Motor neuron (in vitro differentiated cells): ENCODE measurements around the gene SYNPR. TPM values are rescaled to one million over a fixed set of nuclear protein-coding genes. Genes with fewer than 3 reads are reported as not detected.
A peak's percentile ranks its signal among the peaks of the same experiment; 100 is the strongest.

Experiments
- ATAC-seq, 8 experiments: fragments of 200-7000 bp; cut with Tn5 transposase; replicated peaks in 6 of 8; 2 replicates each; pipeline ENCODE4 v1.8.0; 2021; ENCODE audit warnings: mild to moderate bottlenecking in 8 of 8, moderate library complexity in 8 of 8
- H3K27ac ChIP-seq, 2 donors: fragments of 250-450 bp; sonication (Bioruptor Pico); 2 replicates each; pipeline ENCODE4 v1.9.0; 2021; ENCODE audit warnings: antibody characterized with exemption in 2 of 2, mild to moderate bottlenecking in 2 of 2, moderate library complexity in 1 of 2
- H3K4me1 ChIP-seq, 2 donors: fragments of 250-450 bp; sonication (Bioruptor Pico); replicated peaks in 1 of 2; 2 replicates each; pipeline ENCODE4 v1.6.1; 2021; ENCODE audit warnings: antibody characterized with exemption in 2 of 2, mild to moderate bottlenecking in 2 of 2, moderate library complexity in 1 of 2
- H3K4me3 ChIP-seq, 5 donors: fragments of 250-450 bp; sonication (Bioruptor Pico); 2 replicates each; pipeline ENCODE4 v1.9.0; 2021; ENCODE audit warnings: antibody characterized with exemption in 5 of 5, mild to moderate bottlenecking in 5 of 5, moderate library complexity in 4 of 5
- WGBS, 10 experiments: fragments of 450-650 bp; shearing (Covaris generic); methylation state at CpG; one replicate each; pipeline ENCODE4 v1.0.0; 2022; 5-methylcytosine and 5-hydroxymethylcytosine counted together
- in situ Hi-C, 9 experiments: fragments of 400-800 bp; cut with MboI; loops; one replicate each; pipeline ENCODE4 v1.15.0; 2021; ENCODE audit warnings: low sequenced_read_pairs in 9 of 9, low pct_unique_long_range_greater_than_20kb in 2 of 9; ENCODE audit not compliant: unreplicated experiment in 9 of 9
- total RNA-seq, 8 experiments: library from RNA; unstranded; fragments of 300-600 nt; gene quantifications; 2 replicates each; pipeline versions ENCODE4 v1.2.3 to v1.2.4, GENCODE V29; 2022

SYNPR gene
- total RNA-seq, 8 experiments from 2014 or later = 0.18 to 6.3 (median 1.9) TPM

- Histone ChIP-seq H3K27ac (no peak overlapping the region), H3K4me3 (no peak overlapping the region), H3K4me1 (peaks cover 10 to 11% of the 10 kb centered on the region in 2 donors)
- in situ Hi-C loops = no loop called here
- ATAC-seq = peak in 1 of 8 experiments; percentile 4
- WGBS, 10 experiments = 25 to 60% (median 52%) methylated on average over 1 to 2 of the region's 2 CpGs; no CpG with 5 or more reads in 4 of the 10 experiments
These were observed 46.5 kb downstream of the SYNPR start for GRCh38 chr3:63324621-63325020.

- Histone ChIP-seq H3K4me3 (no peak overlapping the region), H3K27ac (no peak overlapping the region), H3K4me1 (peaks cover 10 to 11% of the 10 kb centered on the region in 2 donors)
- in situ Hi-C loops = no loop called here
- ATAC-seq = no peak
- 14 to 100% (median 94%) methylated on average over 1 to 2 of the region's 2 CpGs; no CpG with 5 or more reads in 4 of the 10 experiments for WGBS, 10 experiments
These were observed 47.3 kb downstream of the SYNPR start for GRCh38 chr3:63325386-63325785.

- peaks cover 10 to 11% of the 10 kb centered on the region in 2 donors for H3K4me1 ChIP-seq
- in situ Hi-C loops = no loop called here
- H3K4me3 ChIP-seq = no peak overlapping the region
- peak; percentile 95 to 99 (median 98) for ATAC-seq
- no peak overlapping the region for H3K27ac ChIP-seq
These were observed 50.3 kb downstream of the SYNPR start for GRCh38 chr3:63328365-63328764.

GRCh38 chr3:63331520-63331919 is 53.4 kb downstream of the SYNPR start:
- in situ Hi-C loops = no loop called here
- no peak for ATAC-seq
- 70 to 100% (median 94%) methylated on average over 1 to 3 of the region's 3 CpGs; no CpG with 5 or more reads in 2 of the 10 experiments for WGBS, 10 experiments
- Histone ChIP-seq H3K4me1 (peaks cover 10 to 11% of the 10 kb centered on the region in 2 donors), H3K4me3 (no peak overlapping the region), H3K27ac (no peak overlapping the region)

- in situ Hi-C loops = no loop called here
These were observed 55.7 kb downstream of the SYNPR start for GRCh38 chr3:63333815-63334214.

GRCh38 chr3:63338351-63338750 is 60.2 kb downstream of the SYNPR start:
- Histone ChIP-seq H3K27ac (no peak overlapping the region), H3K4me1 (peaks cover 2 to 6% of the 10 kb centered on the region in 2 donors), H3K4me3 (no peak overlapping the region)
- 20 to 100% (median 90%) methylated on average over 1 to 2 of the region's 2 CpGs; no CpG with 5 or more reads in 1 of the 10 experiments for WGBS, 10 experiments
- ATAC-seq = no peak
- in situ Hi-C loops = no loop called here

More at GRCh38 chr3:63333815-63334214, 55.7 kb downstream of the SYNPR start:
- Histone ChIP-seq H3K4me3 (no peak overlapping the region), H3K27ac (no peak overlapping the region), H3K4me1 (peaks cover under 1 to 1% of the 10 kb centered on the region in 2 donors)
- whole genome bisulfite sequencing, 10 experiments = 0 to 100% (median 73%) methylated on average over 1 of the region's 1 CpG
- ATAC-seq = peak in 3 of 8 experiments; percentile 31 to 42 (median 38)

- peak; percentile 96 to 100 (median 99) for ATAC-seq
- peak overlapping the region in 1 of 2 donors; percentile 44 for H3K27ac ChIP-seq
- in situ Hi-C loops = no loop called here
- peak overlapping the region in 2 of 5 donors; percentile 8 to 12 for H3K4me3 ChIP-seq
- WGBS, 10 experiments = 0 to 7% (median 2%) methylated on average over 1 to 8 of the region's 9 CpGs; no CpG with 5 or more reads in 1 of the 10 experiments
- H3K4me1 ChIP-seq = peaks cover 10 to 23% of the 10 kb centered on the region in 2 donors
These were observed 65.6 kb downstream of the SYNPR start for GRCh38 chr3:63343674-63344073.

- no peak overlapping the region for H3K4me3 ChIP-seq
- 0 to 67% (median 20%) methylated on average over 1 to 3 of the region's 3 CpGs; no CpG with 5 or more reads in 3 of the 10 experiments for WGBS, 10 experiments
These were observed 66.6 kb downstream of the SYNPR start for GRCh38 chr3:63344661-63345060.

GRCh38 chr3:63349583-63350573 is 71.8 kb downstream of the SYNPR start:
- Histone ChIP-seq H3K4me3 (no peak overlapping the region), H3K27ac (no peak overlapping the region), H3K4me1 (peaks cover 4 to 5% of the 10 kb centered on the region in 2 donors)
- WGBS, 10 experiments = 0 to 24% (median 10%) methylated on average over 1 to 8 of the region's 8 CpGs
- ATAC-seq = peak; percentile 40 to 87 (median 64)
- in situ Hi-C loops = loop anchor here (10.0 to 25.0 kb wide), 5 partner anchors 212 to 637 kb away; partner anchors contain the start of gene C3orf49 (in 9 of the 9)

More at GRCh38 chr3:63344661-63345060, 66.6 kb downstream of the SYNPR start:
- no peak overlapping the region for H3K27ac ChIP-seq
- ATAC-seq = peak in 1 of 8 experiments; percentile 14
- peaks cover 10 to 23% of the 10 kb centered on the region in 2 donors for H3K4me1 ChIP-seq
- in situ Hi-C loops = no loop called here

GRCh38 chr3:63351159-63352007 is 73.3 kb downstream of the SYNPR start:
- Histone ChIP-seq H3K4me3 (no peak overlapping the region), H3K27ac (no peak overlapping the region), H3K4me1 (peaks cover 0 to 4% of the 10 kb centered on the region in 2 donors)
- in situ Hi-C loops = loop anchor here (10.0 to 25.0 kb wide), 5 partner anchors 211 to 636 kb away; partner anchors contain the start of gene C3orf49 (in 9 of the 9)
- peak in 7 of 8 experiments; percentile 47 to 78 (median 60) for ATAC-seq
- 0 to 61% (median 34%) methylated on average over 1 to 9 of the region's 9 CpGs for WGBS, 10 experiments

- Histone ChIP-seq H3K4me1 (peaks cover 0 to 4% of the 10 kb centered on the region in 2 donors), H3K27ac (no peak overlapping the region), H3K4me3 (no peak overlapping the region)
- in situ Hi-C loops = loop anchor here (10.0 to 25.0 kb wide), 5 partner anchors 210 to 635 kb away; partner anchors contain the start of gene C3orf49 (in 9 of the 9)
- no peak for ATAC-seq
- 20 to 88% (median 78%) methylated on average over 1 to 2 of the region's 2 CpGs; no CpG with 5 or more reads in 3 of the 10 experiments for WGBS, 10 experiments
These were observed 73.8 kb downstream of the SYNPR start for GRCh38 chr3:63352008-63352279.

- 0 to 91% (median 38%) methylated on average over 1 to 5 of the region's 5 CpGs; no CpG with 5 or more reads in 2 of the 10 experiments for WGBS, 10 experiments
- peaks cover 0 to 4% of the 10 kb centered on the region in 2 donors for H3K4me1 ChIP-seq
- in situ Hi-C loops = loop anchor here (10.0 to 25.0 kb wide), 5 partner anchors 209 to 634 kb away; partner anchors contain the start of gene C3orf49 (in 9 of the 9)
- peak in 3 of 8 experiments; percentile 24 to 61 (median 35) for ATAC-seq
- no peak overlapping the region for H3K27ac ChIP-seq
- H3K4me3 ChIP-seq = no peak overlapping the region
These were observed 75.3 kb downstream of the SYNPR start for GRCh38 chr3:63353383-63353782.
